ENCODE measurements around the gene COX7B2. TPM values are rescaled to one million over a fixed set of nuclear protein-coding genes. Genes with fewer than 3 reads are reported as not detected.

Gene COX7B2
- total RNA-seq: not detected
- polyA plus RNA-seq: not detected
- 0 reads per million in 6 experiments for total RNA-seq

GRCh38 chr4:46909078-46909477, at the start of gene COX7B2:
COX7B2 (minus strand) TSS chr4:46909245; CDS start chr4:46735192, 174,053 bp downstream.
- DNase-seq (no peak), ATAC-seq (no peak)
- H3K9me3 Mint-ChIP-seq: peaks cover 0 to 13% (median 0%) of the 10 kb centered on the region in 9 donors
- H3K4me1 Mint-ChIP-seq: no peaks in the 10 kb centered on the region
- H3K4me3 Mint-ChIP-seq: no peak within 1 kb of the TSS
- POLR2A ChIA-PET: no interaction called here
- H3K27ac Mint-ChIP-seq: no peak within 1 kb of the TSS
- H3K36me3 Mint-ChIP-seq: peaks cover 0 to 3% (median 0%) of the 10 kb centered on the region in 3 donors
- peaks cover 0 to 4% (median 0%) of the 10 kb centered on the region in 5 donors for H3K27me3 Mint-ChIP-seq

- no peak for ATAC-seq
- H3K27me3 Mint-ChIP-seq: peaks cover 0 to 2% (median under 1%) of the 10 kb centered on the region in 5 donors
- no peak overlapping the region for H3K27ac Mint-ChIP-seq
- H3K4me3 Mint-ChIP-seq: no peak overlapping the region
- DNase-seq: no peak
- no peaks in the 10 kb centered on the region for H3K36me3 Mint-ChIP-seq
- POLR2A ChIA-PET: no interaction called here
- H3K4me1 Mint-ChIP-seq: no peaks in the 10 kb centered on the region
- H3K9me3 Mint-ChIP-seq: peaks cover 0 to 2% (median 0%) of the 10 kb centered on the region in 9 donors
Observed at GRCh38 chr4:46956451-46956850, 47.4 kb upstream of the COX7B2 start.

- Mint-ChIP-seq H3K36me3 (no peaks in the 10 kb centered on the region), H3K9me3 (no peaks in the 10 kb centered on the region), H3K27me3 (no peaks in the 10 kb centered on the region), H3K4me1 (no peaks in the 10 kb centered on the region), H3K27ac (no peak overlapping the region), H3K4me3 (no peak overlapping the region)
- POLR2A ChIA-PET: no interaction called here
- ATAC-seq: no peak
- no peak for DNase-seq
Observed at GRCh38 chr4:46955601-46956000, 46.6 kb upstream of the COX7B2 start.

GRCh38 chr4:46954643-46955042, 45.6 kb upstream of the COX7B2 start:
- DNase-seq (no peak), ATAC-seq (no peak)
- Mint-ChIP-seq H3K9me3 (no peaks in the 10 kb centered on the region), H3K27me3 (no peaks in the 10 kb centered on the region), H3K4me3 (no peak overlapping the region), H3K4me1 (no peaks in the 10 kb centered on the region), H3K27ac (no peak overlapping the region), H3K36me3 (no peaks in the 10 kb centered on the region)
- POLR2A ChIA-PET: no interaction called here

- Mint-ChIP-seq H3K27ac (no peak overlapping the region), H3K36me3 (no peaks in the 10 kb centered on the region), H3K9me3 (no peaks in the 10 kb centered on the region), H3K4me1 (no peaks in the 10 kb centered on the region), H3K4me3 (no peak overlapping the region), H3K27me3 (no peaks in the 10 kb centered on the region)
- no peak for DNase-seq
- POLR2A ChIA-PET: no interaction called here
- ATAC-seq: no peak
Observed at GRCh38 chr4:46953564-46953963, 44.5 kb upstream of the COX7B2 start.

- no peaks in the 10 kb centered on the region for H3K36me3 Mint-ChIP-seq
- no peak overlapping the region for H3K4me3 Mint-ChIP-seq
- ATAC-seq: no peak
- H3K27me3 Mint-ChIP-seq: peaks cover 0 to 2% (median 0%) of the 10 kb centered on the region in 5 donors
- H3K4me1 Mint-ChIP-seq: no peaks in the 10 kb centered on the region
- no peak for DNase-seq
- H3K9me3 Mint-ChIP-seq: no peaks in the 10 kb centered on the region
- H3K27ac Mint-ChIP-seq: no peak overlapping the region
- POLR2A ChIA-PET: no interaction called here
Observed at GRCh38 chr4:46952451-46952850, 43.4 kb upstream of the COX7B2 start.

- no peak overlapping the region for H3K4me3 Mint-ChIP-seq
- POLR2A ChIA-PET: no interaction called here
- DNase-seq: no peak
- peaks cover 0 to 2% (median 0%) of the 10 kb centered on the region in 5 donors for H3K27me3 Mint-ChIP-seq
- no peak for ATAC-seq
- no peak overlapping the region for H3K27ac Mint-ChIP-seq
- no peaks in the 10 kb centered on the region for H3K9me3 Mint-ChIP-seq
- no peaks in the 10 kb centered on the region for H3K36me3 Mint-ChIP-seq
- H3K4me1 Mint-ChIP-seq: no peaks in the 10 kb centered on the region
Observed at GRCh38 chr4:46950826-46951225, 41.8 kb upstream of the COX7B2 start.

GRCh38 chr4:46949822-46950221, 40.8 kb upstream of the COX7B2 start:
- DNase-seq: no peak
- Mint-ChIP-seq H3K27me3 (peaks cover 0 to 2% (median 0%) of the 10 kb centered on the region in 5 donors), H3K27ac (no peak overlapping the region), H3K4me1 (no peaks in the 10 kb centered on the region), H3K36me3 (no peaks in the 10 kb centered on the region), H3K4me3 (no peak overlapping the region), H3K9me3 (no peaks in the 10 kb centered on the region)
- POLR2A ChIA-PET: no interaction called here
- no peak for ATAC-seq

GRCh38 chr4:46947541-46947940, 38.5 kb upstream of the COX7B2 start:
- H3K36me3 Mint-ChIP-seq: no peaks in the 10 kb centered on the region
- peaks cover 0 to 7% (median 0%) of the 10 kb centered on the region in 5 donors for H3K27me3 Mint-ChIP-seq
- ATAC-seq: no peak
- H3K4me3 Mint-ChIP-seq: no peak overlapping the region
- DNase-seq: no peak
- H3K9me3 Mint-ChIP-seq: peaks cover 0 to 2% (median 0%) of the 10 kb centered on the region in 9 donors
- H3K27ac Mint-ChIP-seq: no peak overlapping the region
- no peaks in the 10 kb centered on the region for H3K4me1 Mint-ChIP-seq
- POLR2A ChIA-PET: no interaction called here

GRCh38 chr4:46946919-46947536, 38.0 kb upstream of the COX7B2 start:
- peaks cover 0 to 7% (median 2%) of the 10 kb centered on the region in 5 donors for H3K27me3 Mint-ChIP-seq
- DNase-seq (no peak), ATAC-seq (no peak)
- no peak overlapping the region for H3K27ac Mint-ChIP-seq
- H3K4me3 Mint-ChIP-seq: no peak overlapping the region
- POLR2A ChIA-PET: no interaction called here
- peaks cover 0 to 2% (median 0%) of the 10 kb centered on the region in 9 donors for H3K9me3 Mint-ChIP-seq
- H3K36me3 Mint-ChIP-seq: no peaks in the 10 kb centered on the region
- H3K4me1 Mint-ChIP-seq: no peaks in the 10 kb centered on the region

GRCh38 chr4:46945062-46945461, 36.0 kb upstream of the COX7B2 start:
- DNase-seq: no peak
- H3K27ac Mint-ChIP-seq: no peak overlapping the region
- H3K36me3 Mint-ChIP-seq: no peaks in the 10 kb centered on the region
- no peak overlapping the region for H3K4me3 Mint-ChIP-seq
- H3K9me3 Mint-ChIP-seq: peaks cover 0 to 2% (median 0%) of the 10 kb centered on the region in 9 donors
- H3K27me3 Mint-ChIP-seq: peaks cover 0 to 7% (median 2%) of the 10 kb centered on the region in 5 donors
- no peaks in the 10 kb centered on the region for H3K4me1 Mint-ChIP-seq
- POLR2A ChIA-PET: no interaction called here
- no peak for ATAC-seq

- Mint-ChIP-seq H3K9me3 (peaks cover 0 to 2% (median 0%) of the 10 kb centered on the region in 9 donors), H3K36me3 (no peaks in the 10 kb centered on the region), H3K4me3 (no peak overlapping the region), H3K27ac (no peak overlapping the region), H3K4me1 (no peaks in the 10 kb centered on the region), H3K27me3 (peaks cover 0 to 7% (median 2%) of the 10 kb centered on the region in 5 donors)
- ATAC-seq (no peak), DNase-seq (no peak)
- POLR2A ChIA-PET: no interaction called here
Observed at GRCh38 chr4:46944345-46944744, 35.3 kb upstream of the COX7B2 start.

- POLR2A ChIA-PET: no interaction called here
Observed at GRCh38 chr4:46937493-46937892, 28.4 kb upstream of the COX7B2 start.

GRCh38 chr4:46934726-46935125, 25.7 kb upstream of the COX7B2 start:
- POLR2A ChIA-PET: no interaction called here
- Mint-ChIP-seq H3K4me1 (no peaks in the 10 kb centered on the region), H3K36me3 (no peaks in the 10 kb centered on the region), H3K27ac (no peak overlapping the region), H3K9me3 (peaks cover 0 to 2% (median 0%) of the 10 kb centered on the region in 9 donors), H3K27me3 (peaks cover 0 to 9% (median 1%) of the 10 kb centered on the region in 5 donors), H3K4me3 (no peak overlapping the region)
- no peak for DNase-seq
- no peak for ATAC-seq

More at GRCh38 chr4:46937493-46937892, 28.4 kb upstream of the COX7B2 start:
- peaks cover 0 to 9% (median 2%) of the 10 kb centered on the region in 5 donors for H3K27me3 Mint-ChIP-seq
- H3K4me1 Mint-ChIP-seq: no peaks in the 10 kb centered on the region
- no peak for ATAC-seq
- H3K4me3 Mint-ChIP-seq: no peak overlapping the region
- no peak overlapping the region for H3K27ac Mint-ChIP-seq
- H3K36me3 Mint-ChIP-seq: no peaks in the 10 kb centered on the region
- peaks cover 0 to 2% (median 0%) of the 10 kb centered on the region in 9 donors for H3K9me3 Mint-ChIP-seq
- DNase-seq: no peak
